IMR-90 (cell line): Measurements from ENCODE around the gene CGA. TPM values are rescaled to one million over a fixed set of nuclear protein-coding genes. Genes with fewer than 3 reads are reported as not detected.

ENCODE experiments used
- ATAC-seq: fragments of 200-7000 bp; cut with Tn5 transposase; 2 replicates; pipeline ENCODE4 v1.9.1; 2020; ENCODE audit warnings: low read depth, mild to moderate bottlenecking, moderate library complexity
- BruUV-seq: library from RNA; stranded (reverse); fragments of 400-500 nt; replicated peaks from 2 replicates; lab custom pipeline; 2021; lab: Mats Ljungman, UMichigan
- CTCF ChIA-PET: fragments of 300-600 bp; formaldehyde crosslinking; extraction: SDS; loops from one replicate; lab custom pipeline; 2021; ENCODE audit warnings: antibody characterized with exemption; lab: Yijun Ruan, JAX
- POLR2A ChIA-PET: fragments of 300-600 bp; sonication (Branson Sonifier 250); formaldehyde crosslinking; loops from one replicate; lab custom pipeline; 2022; ENCODE audit warnings: antibody characterized with exemption; ENCODE audit not compliant: unreplicated experiment; lab: Charles Lee
- DNase-seq: peaks from one replicate; pipeline ENCODE4 v3.0.0; 2013
- H2AFZ ChIP-seq: replicated peaks from 2 replicates; pipeline ENCODE3; 2013; ENCODE audit warnings: low read length, mild to moderate bottlenecking; ENCODE audit not compliant: poor library complexity
- H2AK5ac ChIP-seq: 2 replicates; pipeline ENCODE4 v1.6.1; 2013; ENCODE audit warnings: low read depth, low read length, inconsistent platforms
- H2AK9ac ChIP-seq: replicated peaks from 2 replicates; pipeline ENCODE3; 2013; ENCODE audit warnings: mild to moderate bottlenecking, low read depth, low read length, moderate library complexity; ENCODE audit not compliant: poor library complexity
- H2BK120ac ChIP-seq: 2 replicates; pipeline ENCODE4 v1.6.1; 2013; ENCODE audit warnings: low read depth, low read length, inconsistent platforms
- H2BK15ac ChIP-seq: 3 replicates; pipeline ENCODE4 v1.6.1; 2013; ENCODE audit warnings: low read depth, low read length, inconsistent platforms
- H2BK20ac ChIP-seq: 2 replicates; pipeline ENCODE4 v1.6.1; 2013; ENCODE audit warnings: low read depth, mild to moderate bottlenecking, inconsistent platforms, low read length, moderate library complexity
- H2BK5ac ChIP-seq: 2 replicates; pipeline ENCODE4 v1.6.1; 2013; ENCODE audit warnings: mild to moderate bottlenecking, low read depth, low read length, inconsistent platforms; ENCODE audit not compliant: poor library complexity, severe bottlenecking
- H3K14ac ChIP-seq: replicated peaks from 2 replicates; pipeline ENCODE4 v1.6.1; 2013; ENCODE audit warnings: low read depth, low read length, inconsistent platforms
- H3K18ac ChIP-seq: 2 replicates; pipeline ENCODE4 v1.6.1; 2013; ENCODE audit warnings: low read depth, low read length, control low read depth
- H3K23ac ChIP-seq: 2 replicates; pipeline ENCODE4 v1.6.1; 2013; ENCODE audit warnings: low read depth, low read length, inconsistent platforms
- H3K27ac ChIP-seq: 2 replicates; pipeline ENCODE4 v1.5.1; 2013; ENCODE audit warnings: mild to moderate bottlenecking, control low read depth, low read length; ENCODE audit not compliant: insufficient read depth
- H3K27me3 ChIP-seq: 2 replicates; pipeline ENCODE4 v1.6.1; 2013; ENCODE audit warnings: low read length; ENCODE audit not compliant: control insufficient read depth, insufficient read depth
- H3K36me3 ChIP-seq: 2 replicates; pipeline ENCODE4 v1.6.1; 2013; ENCODE audit warnings: low read length, mixed read lengths; ENCODE audit not compliant: control insufficient read depth, insufficient read depth
- H3K4ac ChIP-seq: 2 replicates; pipeline ENCODE4 v1.6.1; 2013; ENCODE audit warnings: low read depth, low read length, inconsistent platforms
- H3K4me1 ChIP-seq: 2 replicates; pipeline ENCODE4 v1.6.1; 2013; ENCODE audit warnings: low read length, mixed read lengths; ENCODE audit not compliant: control insufficient read depth, insufficient read depth
- H3K4me2 ChIP-seq: 2 replicates; pipeline ENCODE4 v1.6.1; 2013; ENCODE audit warnings: low read depth, mild to moderate bottlenecking, control low read depth, low read length, moderate library complexity
- H3K4me3 ChIP-seq: 2 replicates; pipeline ENCODE4 v1.5.1; 2013; ENCODE audit warnings: low read depth, mild to moderate bottlenecking, control low read depth, low read length, moderate library complexity; ENCODE audit not compliant: insufficient read depth
- H3K56ac ChIP-seq: 2 replicates; pipeline ENCODE4 v1.6.1; 2013; ENCODE audit warnings: low read length, inconsistent platforms; ENCODE audit not compliant: insufficient read depth; ENCODE audit errors: extremely low read depth
- H3K79me1 ChIP-seq, 2 experiments: 2 replicates each; pipeline ENCODE4 v1.6.1; 2013; ENCODE audit warnings: low read length in 2 of 2, inconsistent platforms in 1 of 2, low read depth in 1 of 2
- H3K9ac ChIP-seq: 2 replicates; pipeline ENCODE4 v1.6.1; 2013; ENCODE audit warnings: low read depth, low read length, control low read depth
- H3K9me1 ChIP-seq: 2 replicates; pipeline ENCODE4 v1.6.1; 2013; ENCODE audit warnings: low read length, inconsistent platforms; ENCODE audit not compliant: insufficient read depth
- H3K9me3 ChIP-seq: 2 replicates; pipeline ENCODE4 v1.6.1; 2013; ENCODE audit warnings: low read length; ENCODE audit not compliant: control insufficient read depth, insufficient read depth
- H4K20me1 ChIP-seq: 2 replicates; pipeline ENCODE4 v1.6.1; 2013; ENCODE audit warnings: low read length, inconsistent platforms; ENCODE audit not compliant: insufficient read depth
- H4K5ac ChIP-seq: 2 replicates; pipeline ENCODE4 v1.6.1; 2013; ENCODE audit warnings: mild to moderate bottlenecking, low read depth, low read length, control low read depth
- H4K8ac ChIP-seq, 2 experiments: 2 replicates each; pipeline ENCODE4 v1.6.1; 2013; ENCODE audit warnings: low read depth in 2 of 2, low read length in 2 of 2, control low read depth in 1 of 2, inconsistent platforms in 1 of 2
- H4K91ac ChIP-seq: 2 replicates; pipeline ENCODE4 v1.6.1; 2013; ENCODE audit warnings: low read depth, low read length, inconsistent platforms; ENCODE audit not compliant: insufficient read depth
- BHLHE40 ChIP-seq: fragments of 150-350 bp; IDR thresholded peaks from 2 replicates; pipeline ENCODE4 v1.6.1; 2016; ENCODE audit warnings: mild to moderate bottlenecking, low read depth, low read length
- CEBPB ChIP-seq: IDR thresholded peaks from 2 replicates; pipeline ENCODE4 v1.6.1; 2012; ENCODE audit warnings: low read depth, low read length, improper control_type of control experiment
- CTCF ChIP-seq: conservative IDR thresholded peaks from 2 replicates; pipeline ENCODE4 v1.5.1; 2012; ENCODE audit warnings: mild to moderate bottlenecking, low read depth, low read length, improper control_type of control experiment
- ELK1 ChIP-seq: fragments of 150-350 bp; IDR thresholded peaks from 2 replicates; pipeline ENCODE4 v1.6.1; 2016; ENCODE audit warnings: low read depth, mild to moderate bottlenecking, low read length, moderate library complexity, borderline replicate concordance
- FOS ChIP-seq: fragments of 150-350 bp; IDR thresholded peaks from 2 replicates; pipeline ENCODE4 v1.6.1; 2016; ENCODE audit warnings: low read depth, low read length
- MAFK ChIP-seq: IDR thresholded peaks from 2 replicates; pipeline ENCODE4 v1.6.1; 2012; ENCODE audit warnings: low read depth, low read length, improper control_type of control experiment
- MXI1 ChIP-seq: IDR thresholded peaks from 2 replicates; pipeline ENCODE4 v1.6.1; 2012; ENCODE audit warnings: low read depth, mild to moderate bottlenecking, low read length, moderate library complexity, borderline replicate concordance
- NFE2L2 ChIP-seq: fragments of 150-350 bp; IDR thresholded peaks from 2 replicates; pipeline ENCODE4 v1.6.1; 2016; ENCODE audit warnings: low read depth, mild to moderate bottlenecking, low read length
- RAD21 ChIP-seq: IDR thresholded peaks from 2 replicates; pipeline ENCODE4 v1.6.1; 2012; ENCODE audit warnings: low read length, improper control_type of control experiment
- RCOR1 ChIP-seq: IDR thresholded peaks from 2 replicates; pipeline ENCODE4 v1.6.1; 2012; ENCODE audit warnings: mild to moderate bottlenecking, low read length, improper control_type of control experiment; ENCODE audit not compliant: insufficient replicate concordance
- SMC3 ChIP-seq: fragments of 150-350 bp; IDR thresholded peaks from 2 replicates; pipeline ENCODE4 v1.6.1; 2016; ENCODE audit warnings: low read depth, mild to moderate bottlenecking, antibody characterized with exemption, low read length, moderate library complexity
- USF2 ChIP-seq: fragments of 150-350 bp; IDR thresholded peaks from 2 replicates; pipeline ENCODE4 v1.6.1; 2017; ENCODE audit warnings: mild to moderate bottlenecking, antibody characterized with exemption, low read length, low read depth
- dilution Hi-C: fragments of 300-500 bp; cut with HindIII; formaldehyde crosslinking; loops from one replicate; pipeline ENCODE4 v1.14.3; 2018; ENCODE audit warnings: low sequenced_read_pairs; ENCODE audit not compliant: unreplicated experiment
- in situ Hi-C: fragments of 300-500 bp; cut with MboI; formaldehyde crosslinking; loops from 3 replicates; pipeline ENCODE4 v1.14.3; 2019; ENCODE audit warnings: low sequenced_read_pairs, inconsistent platforms, mixed read lengths
- intact Hi-C: fragments of 100-400 bp; cut with micrococcal nuclease; formaldehyde crosslinking; loops from 2 replicates; pipeline ENCODE4 v1.10.0; 2022
- polyA plus RNA-seq, 3 experiments: library from polyadenylated mRNA; depleted of rRNA; stranded (reverse); fragments of >200 nt; gene quantifications; 2 replicates each; pipeline ENCODE4 v1.2.3, GENCODE V29; 2012; ENCODE audit warnings: low replicate concordance in 1 of 3
- total RNA-seq: library from RNA; depleted of rRNA; stranded (reverse); fragments of >200 nt; gene quantifications from 2 replicates; pipeline ENCODE4 v1.2.3, GENCODE V29; 2012

The CGA gene
- total and polyA plus RNA-seq, 2 of the 4 experiments (the other 2 are of a cell fraction), result 0.15 TPM; not detected in 1

- Histone ChIP-seq H2BK20ac (peak overlapping the region; percentile 57; the same call in 1 of the 2 replicates), H4K8ac (peak overlapping the region in 1 of 2 experiments; percentile 4; a peak in 1 of 4 replicates), H3K4me2 (peak overlapping the region; percentile 59; the same call in 1 of the 2 replicates), H2AK9ac (no peak overlapping the region), H4K20me1 (no peaks in the 10 kb centered on the region), H4K5ac (no peak overlapping the region), H4K91ac (no peak overlapping the region), H3K4me1 (peaks cover 2% of the 10 kb centered on the region; the same call in 1 of the 2 replicates), H3K18ac (peak overlapping the region; percentile 69; the same call in 1 of the 2 replicates), H2BK5ac (no peak overlapping the region), H2BK120ac (peak overlapping the region; percentile 83; the same call in 1 of the 2 replicates), H3K9me3 (no peaks in the 10 kb centered on the region), H3K14ac (no peak overlapping the region), H3K23ac (no peak overlapping the region), H3K79me1 (no peaks in the 10 kb centered on the region), H2AFZ (no peak overlapping the region), H3K4ac (no peak overlapping the region), H2BK15ac (no peak overlapping the region), H3K36me3 (no peaks in the 10 kb centered on the region), H3K27me3 (no peaks in the 10 kb centered on the region), H3K9ac (no peak overlapping the region), H3K9me1 (no peaks in the 10 kb centered on the region), H3K27ac (no peak overlapping the region), H3K4me3 (no peak overlapping the region), H2AK5ac (no peak overlapping the region), H3K56ac (no peak overlapping the region)
- dilution Hi-C loops, result no loop called here
- ChIA-PET POLR2A (no interaction called here), CTCF (interaction anchor here (0.6 kb wide), 1 partner anchor 306 kb away, joined by 3 read pairs; no protein-coding TSS in a partner anchor)
- ATAC-seq (peak; percentile 11; the same call in 1 of the 2 replicates), DNase-seq (no peak)
- BruUV-seq, result no TSS peak
- intact Hi-C loops, result no loop called here
- in situ Hi-C loops, result no loop called here
- TF ChIP-seq CEBPB (no peak), RCOR1 (no peak), ELK1 (no peak), CTCF (no peak), USF2 (no peak), SMC3 (no peak), NFE2L2 (no peak), RAD21 (no peak), MAFK (no peak), MXI1 (no peak), BHLHE40 (no peak), FOS (no peak)
Measured at GRCh38 chr6:87093199-87093598, 1.7 kb downstream of the CGA start.
